GM23248 (cell line): Measurements from ENCODE around the gene YOD1.

Experiments
- EZH2 ChIP-seq: fragments of 200-600 bp; sonication (generic); IDR thresholded peaks from 2 replicates; pipeline ENCODE4 v1.6.1; 2018; ENCODE audit warnings: antibody characterized with exemption, mild to moderate bottlenecking; ENCODE audit not compliant: insufficient read depth, poor library complexity, severe bottlenecking
- EZH2phosphoT487 ChIP-seq: fragments of 200-600 bp; sonication (generic); IDR thresholded peaks from 2 replicates; pipeline ENCODE4 v1.6.1; 2018; ENCODE audit warnings: antibody characterized with exemption, moderate library complexity, mild to moderate bottlenecking, low read depth; ENCODE audit not compliant: insufficient read depth

DNA sequence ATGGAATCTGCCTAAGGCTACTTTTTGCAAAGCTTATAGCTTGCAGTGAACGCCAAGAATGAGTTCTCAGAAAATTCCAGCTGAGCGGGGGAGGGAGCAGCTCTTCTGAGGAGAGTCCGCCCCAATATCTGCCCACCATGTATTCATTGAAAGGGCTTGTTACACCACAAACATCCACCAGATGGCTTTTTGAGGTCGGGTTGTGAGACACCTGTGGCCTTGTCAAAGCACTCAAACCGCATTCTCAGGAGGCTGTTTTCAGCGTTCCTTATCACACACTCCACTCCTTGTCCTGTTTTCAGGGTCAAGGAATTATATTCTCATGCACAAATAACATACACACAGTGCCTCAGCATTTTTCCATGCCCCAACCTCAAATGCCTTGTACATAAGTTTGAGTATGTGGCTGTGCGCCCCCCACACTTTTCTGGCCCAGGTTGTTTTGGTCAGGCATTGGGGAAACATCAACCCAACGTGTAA is 33.7 kb upstream of the YOD1 start:
- TF ChIP-seq EZH2 = no peak
- TF ChIP-seq EZH2phosphoT487 = no peak
